Mesenchymal stem cell (in vitro differentiated cells and primary cell): ENCODE data around the gene MEN1.

Experiments used
- DNase-seq: peaks from one replicate; pipeline ENCODE4 v3.0.0-alpha.2; 2013
- H2AFZ ChIP-seq: one replicate; pipeline ENCODE4 v1.6.1; 2013; ENCODE audit warnings: low read depth, mild to moderate bottlenecking, control low read depth, inconsistent platforms, low read length, moderate library complexity
- H2AK5ac ChIP-seq: 2 replicates; pipeline ENCODE4 v1.6.1; 2013; ENCODE audit warnings: low read length, moderate library complexity, mild to moderate bottlenecking, inconsistent platforms; ENCODE audit not compliant: severe bottlenecking
- H2BK120ac ChIP-seq: one replicate; pipeline ENCODE4 v1.6.1; 2013; ENCODE audit warnings: low read depth, mild to moderate bottlenecking, inconsistent platforms, low read length, moderate library complexity
- H2BK12ac ChIP-seq, 2 experiments: one replicate each; pipeline ENCODE4 v1.6.1; 2013; ENCODE audit warnings: inconsistent platforms in 2 of 2, low read length in 2 of 2, mild to moderate bottlenecking in 2 of 2, moderate library complexity in 2 of 2, control low read depth in 1 of 2
- H2BK15ac ChIP-seq: one replicate; pipeline ENCODE4 v1.6.1; 2013; ENCODE audit warnings: mild to moderate bottlenecking, low read depth, inconsistent platforms; ENCODE audit not compliant: poor library complexity, severe bottlenecking
- H2BK5ac ChIP-seq: 2 replicates; pipeline ENCODE4 v1.6.1; 2013; ENCODE audit warnings: low read depth, mild to moderate bottlenecking, low read length, control low read depth, inconsistent platforms; ENCODE audit not compliant: poor library complexity, severe bottlenecking
- H3K14ac ChIP-seq, 2 experiments: one replicate each; pipeline ENCODE4 v1.6.1; 2013; ENCODE audit warnings: inconsistent platforms in 2 of 2, low read length in 2 of 2, control low read depth in 1 of 2, mild to moderate bottlenecking in 1 of 2, moderate library complexity in 1 of 2
- H3K18ac ChIP-seq, 2 experiments: one replicate each; pipeline ENCODE4 v1.6.1; 2013; ENCODE audit warnings: inconsistent platforms in 2 of 2, low read length in 2 of 2, control low read depth in 1 of 2, low read depth in 1 of 2, mild to moderate bottlenecking in 1 of 2
- H3K23ac ChIP-seq, 2 experiments: one replicate each; pipeline ENCODE4 v1.6.1; 2013; ENCODE audit warnings: inconsistent platforms in 2 of 2, low read length in 2 of 2, mild to moderate bottlenecking in 2 of 2, moderate library complexity in 2 of 2, control low read depth in 1 of 2
- H3K27ac ChIP-seq: 2 replicates; pipeline ENCODE4 v1.5.1; 2013; ENCODE audit warnings: mild to moderate bottlenecking, moderate library complexity, low read length, control low read depth, inconsistent platforms; ENCODE audit not compliant: poor library complexity, severe bottlenecking
- H3K27me3 ChIP-seq, 2 experiments: 2 replicates each; pipeline versions ENCODE4 v1.6.1 to v1.7.0; 2013; ENCODE audit warnings: low read length in 2 of 2, mild to moderate bottlenecking in 2 of 2, moderate library complexity in 2 of 2, control low read depth in 1 of 2, inconsistent platforms in 1 of 2; ENCODE audit not compliant: control insufficient read depth in 1 of 2, insufficient read depth in 1 of 2
- H3K36me3 ChIP-seq, 2 experiments: 2 replicates each; pipeline versions ENCODE4 v1.6.1 to v1.7.0; 2013; ENCODE audit warnings: low read length in 2 of 2, control low read depth in 1 of 2, inconsistent platforms in 1 of 2, low read depth in 1 of 2, mild to moderate bottlenecking in 1 of 2; ENCODE audit not compliant: insufficient read depth in 2 of 2, control insufficient read depth in 1 of 2
- H3K4ac ChIP-seq, 2 experiments: one replicate each; pipeline ENCODE4 v1.6.1; 2013; ENCODE audit warnings: inconsistent platforms in 2 of 2, low read length in 2 of 2, mild to moderate bottlenecking in 2 of 2, moderate library complexity in 2 of 2, control low read depth in 1 of 2, low read depth in 1 of 2
- H3K4me1 ChIP-seq: 2 replicates; pipeline ENCODE4 v1.6.1; 2013; ENCODE audit warnings: low read depth, low read length, control low read depth; ENCODE audit not compliant: control insufficient read depth, insufficient read depth
- H3K4me2 ChIP-seq: 2 replicates; pipeline ENCODE4 v1.6.1; 2013; ENCODE audit warnings: low read length, mild to moderate bottlenecking, inconsistent platforms; ENCODE audit not compliant: poor library complexity, severe bottlenecking
- H3K4me3 ChIP-seq, 2 experiments: 2 replicates each; pipeline versions ENCODE4 v1.5.1 to v1.7.0; 2013; ENCODE audit warnings: low read length in 2 of 2, mild to moderate bottlenecking in 2 of 2, control low read depth in 1 of 2, low read depth in 1 of 2; ENCODE audit not compliant: insufficient read depth in 1 of 2
- H3K79me1 ChIP-seq: replicated peaks from 2 replicates; pipeline ENCODE4 v1.6.1; 2013; ENCODE audit warnings: mild to moderate bottlenecking, control low read depth, low read length, inconsistent platforms; ENCODE audit not compliant: poor library complexity, severe bottlenecking
- H3K9ac ChIP-seq: 2 replicates; pipeline ENCODE4 v1.7.0; 2013; ENCODE audit warnings: mild to moderate bottlenecking, low read length, moderate library complexity
- H3K9me3 ChIP-seq: 2 replicates; pipeline ENCODE4 v1.7.0; 2013; ENCODE audit warnings: mild to moderate bottlenecking, low read length; ENCODE audit not compliant: control insufficient read depth
- H4K8ac ChIP-seq: one replicate; pipeline ENCODE4 v1.6.1; 2013; ENCODE audit warnings: inconsistent platforms, mild to moderate bottlenecking, low read length, moderate library complexity
- H4K91ac ChIP-seq: one replicate; pipeline ENCODE4 v1.6.1; 2013; ENCODE audit warnings: mild to moderate bottlenecking, low read length, inconsistent platforms
- WGBS: methylation state at CpG from one replicate; pipeline ENCODE4 v1.1.7; 2013; ENCODE audit warnings: mixed read lengths; 5-methylcytosine and 5-hydroxymethylcytosine counted together

The MEN1 gene

GRCh38 chr11:64852804-64853509 lies 42.6 kb upstream of the MEN1 start:
- peaks cover 26% of the 10 kb centered on the region for H3K79me1 ChIP-seq
- no peak overlapping the region for H3K4me2 ChIP-seq
- H3K23ac ChIP-seq, result no peak overlapping the region
- peak overlapping the region; percentile 44 for H2BK15ac ChIP-seq
- H2AFZ ChIP-seq, result no peak overlapping the region
- WGBS, result 89% methylated on average over 22 of the region's 24 CpGs
- H3K4me1 ChIP-seq, result peaks cover 77% of the 10 kb centered on the region
- no peak overlapping the region for H2BK120ac ChIP-seq
- H3K14ac ChIP-seq, result no peak overlapping the region
- H2BK5ac ChIP-seq, result no peak overlapping the region
- H3K4me3 ChIP-seq, result no peak overlapping the region
- H3K9me3 ChIP-seq, result no peaks in the 10 kb centered on the region
- no peak for DNase-seq
- peak overlapping the region; percentile 43 to 64 for H2BK12ac ChIP-seq
- peak overlapping the region; percentile 79 for H2AK5ac ChIP-seq
- peak overlapping the region; percentile 66 for H4K91ac ChIP-seq
- H3K9ac ChIP-seq, result no peak overlapping the region
- no peaks in the 10 kb centered on the region for H3K27me3 ChIP-seq
- peak overlapping the region; percentile 24 to 41 for H3K18ac ChIP-seq
- H4K8ac ChIP-seq, result no peak overlapping the region
- peak overlapping the region in 1 of 2 experiments; percentile 21 for H3K4ac ChIP-seq
- no peak overlapping the region for H3K27ac ChIP-seq
- H3K36me3 ChIP-seq, result peaks cover 27 to 62% of the 10 kb centered on the region in 2 experiments

GRCh38 chr11:64851831-64852351 lies 41.5 kb upstream of the MEN1 start:
- peak overlapping the region; percentile 79 for H4K91ac ChIP-seq
- H3K23ac ChIP-seq, result no peak overlapping the region
- H3K4me1 ChIP-seq, result peaks cover 75% of the 10 kb centered on the region
- H2BK12ac ChIP-seq, result no peak overlapping the region
- no peak overlapping the region for H2BK120ac ChIP-seq
- no peak overlapping the region for H3K14ac ChIP-seq
- no peak for DNase-seq
- no peak overlapping the region for H2BK15ac ChIP-seq
- H3K4me3 ChIP-seq, result no peak overlapping the region
- peak overlapping the region in 1 of 2 experiments; percentile 51 for H3K4ac ChIP-seq
- 81% methylated on average over 8 of the region's 8 CpGs for WGBS
- H3K36me3 ChIP-seq, result peaks cover 21 to 52% of the 10 kb centered on the region in 2 experiments
- no peak overlapping the region for H3K27ac ChIP-seq
- H3K79me1 ChIP-seq, result peaks cover 22% of the 10 kb centered on the region
- H3K27me3 ChIP-seq, result no peaks in the 10 kb centered on the region
- H2AFZ ChIP-seq, result no peak overlapping the region
- H4K8ac ChIP-seq, result peak overlapping the region; percentile 47
- H3K9ac ChIP-seq, result no peak overlapping the region
- no peak overlapping the region for H3K4me2 ChIP-seq
- H3K18ac ChIP-seq, result no peak overlapping the region
- no peak overlapping the region for H2BK5ac ChIP-seq
- peak overlapping the region; percentile 13 for H2AK5ac ChIP-seq
- H3K9me3 ChIP-seq, result no peaks in the 10 kb centered on the region

- Histone ChIP-seq H4K8ac (no peak overlapping the region), H3K27ac (no peak overlapping the region), H3K14ac (no peak overlapping the region), H3K23ac (no peak overlapping the region), H3K4ac (no peak overlapping the region), H2BK12ac (peak overlapping the region in 1 of 2 experiments; percentile 79), H3K18ac (peak overlapping the region in 1 of 2 experiments; percentile 67), H3K4me3 (no peak overlapping the region), H3K36me3 (peaks cover 21 to 44% of the 10 kb centered on the region in 2 experiments), H3K9me3 (no peaks in the 10 kb centered on the region), H3K4me2 (no peak overlapping the region), H2AK5ac (no peak overlapping the region), H2BK5ac (no peak overlapping the region), H2AFZ (no peak overlapping the region), H3K9ac (peak overlapping the region; percentile 14), H3K4me1 (peaks cover 67% of the 10 kb centered on the region), H2BK120ac (no peak overlapping the region), H4K91ac (peak overlapping the region; percentile 5), H3K27me3 (no peaks in the 10 kb centered on the region), H2BK15ac (no peak overlapping the region), H3K79me1 (peaks cover 19% of the 10 kb centered on the region)
- DNase-seq, result peak; percentile 54
- 76% methylated on average over 13 of the region's 13 CpGs for WGBS
These were observed 40.7 kb upstream of the MEN1 start for GRCh38 chr11:64850979-64851567.
